Activated CD4-positive, alpha-beta T cell treated with anti-CD3 and anti-CD28 coated beads for 1 hour (primary cell): Measurements from ENCODE around the gene NASP.

Experiments used
- DNase-seq: peaks from one replicate; pipeline ENCODE4 v3.0.0-alpha.2; 2020

Gene NASP

DNA sequence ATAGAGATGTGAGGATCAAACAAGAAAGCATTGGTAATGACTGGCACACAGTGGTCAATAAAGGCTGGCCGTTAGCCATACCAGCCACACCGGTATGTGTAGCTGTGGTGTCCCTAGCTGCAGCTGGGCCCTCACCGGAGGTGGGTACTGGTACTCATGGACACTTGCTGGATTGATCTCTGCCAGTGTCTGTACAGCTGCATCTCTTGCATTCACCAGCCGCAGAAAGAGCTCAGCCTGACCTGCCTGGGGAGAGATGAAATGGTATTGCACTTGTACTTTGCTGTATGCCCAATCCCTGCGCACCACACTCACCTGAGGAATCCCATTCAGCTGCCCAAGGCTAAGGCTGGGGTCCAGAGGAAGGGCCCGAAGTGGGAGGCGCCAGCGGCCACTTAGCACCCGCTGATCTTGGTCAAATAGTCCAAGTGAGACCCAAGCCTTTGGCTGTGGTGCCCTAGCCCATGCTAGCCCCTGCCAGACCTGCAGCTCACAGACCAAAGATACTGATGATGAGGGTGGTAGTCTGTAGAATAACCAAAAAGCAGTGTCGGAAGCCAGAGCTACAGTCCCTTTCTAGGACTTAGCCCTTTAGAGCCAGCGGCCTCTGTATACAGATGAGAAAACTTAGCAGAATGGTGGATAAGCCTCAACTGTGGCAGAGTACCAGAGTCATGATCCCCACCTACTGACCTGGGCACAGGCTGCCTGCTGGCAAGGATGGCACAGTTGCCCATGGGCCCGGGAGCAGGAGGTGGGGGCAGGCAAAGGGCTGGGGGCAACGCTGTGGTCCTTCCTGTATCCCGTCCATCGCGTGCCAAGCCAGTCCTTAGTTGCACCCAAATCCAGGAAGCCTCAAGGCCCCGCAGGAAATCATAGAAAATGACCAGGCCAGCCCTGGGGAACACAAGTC lies 37.0 kb downstream of the NASP start:
- no peak for DNase-seq

DNA sequence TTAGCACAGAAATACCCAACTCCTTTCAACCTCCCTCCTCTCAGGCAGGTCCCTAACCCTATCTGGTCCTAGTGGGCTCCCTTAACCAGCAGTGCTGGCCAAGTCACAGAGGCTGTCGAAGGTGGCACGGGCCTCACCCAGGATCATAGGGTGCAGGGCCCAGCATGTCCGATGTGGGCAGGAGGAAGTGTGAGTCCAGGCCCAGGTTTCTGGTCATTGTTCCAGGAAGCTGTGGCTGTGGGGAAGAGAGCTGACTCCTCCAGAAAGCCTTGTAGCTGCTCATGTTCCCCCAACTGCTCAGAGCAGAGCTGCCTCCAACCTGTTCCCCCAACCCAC lies 37.6 kb downstream of the NASP start:
- DNase-seq, result no peak

DNA sequence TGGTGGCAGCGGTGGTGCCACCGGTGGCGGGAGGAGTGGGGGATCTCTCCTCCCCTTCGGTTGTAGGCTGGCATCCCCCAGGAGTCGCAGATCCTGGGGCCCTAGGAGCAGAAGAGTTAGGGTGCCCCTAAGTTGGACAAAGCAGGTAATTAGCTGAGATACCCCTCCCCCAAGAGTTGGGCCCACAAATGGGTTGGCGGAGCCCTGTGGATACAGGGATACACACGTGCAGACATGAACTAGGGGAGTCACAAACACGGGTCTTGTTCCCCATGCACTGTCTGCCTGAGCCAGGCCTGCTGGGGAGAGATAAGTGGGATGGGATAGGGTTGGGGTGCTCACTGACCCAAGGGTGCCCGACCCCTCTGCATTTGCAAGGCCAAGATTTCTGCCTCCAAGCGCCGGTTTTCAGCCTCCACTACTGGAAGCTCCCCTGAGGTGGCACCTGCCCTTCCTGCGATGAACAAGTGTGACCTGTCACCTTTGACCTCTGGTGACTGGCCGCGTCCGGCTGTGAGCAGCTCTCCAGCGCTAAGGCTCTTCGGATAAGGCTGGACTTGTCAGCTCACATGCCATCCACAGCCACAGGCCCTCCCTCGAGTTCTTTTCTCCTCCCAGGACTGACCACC lies 38.2 kb downstream of the NASP start:
- DNase-seq, result no peak

DNA sequence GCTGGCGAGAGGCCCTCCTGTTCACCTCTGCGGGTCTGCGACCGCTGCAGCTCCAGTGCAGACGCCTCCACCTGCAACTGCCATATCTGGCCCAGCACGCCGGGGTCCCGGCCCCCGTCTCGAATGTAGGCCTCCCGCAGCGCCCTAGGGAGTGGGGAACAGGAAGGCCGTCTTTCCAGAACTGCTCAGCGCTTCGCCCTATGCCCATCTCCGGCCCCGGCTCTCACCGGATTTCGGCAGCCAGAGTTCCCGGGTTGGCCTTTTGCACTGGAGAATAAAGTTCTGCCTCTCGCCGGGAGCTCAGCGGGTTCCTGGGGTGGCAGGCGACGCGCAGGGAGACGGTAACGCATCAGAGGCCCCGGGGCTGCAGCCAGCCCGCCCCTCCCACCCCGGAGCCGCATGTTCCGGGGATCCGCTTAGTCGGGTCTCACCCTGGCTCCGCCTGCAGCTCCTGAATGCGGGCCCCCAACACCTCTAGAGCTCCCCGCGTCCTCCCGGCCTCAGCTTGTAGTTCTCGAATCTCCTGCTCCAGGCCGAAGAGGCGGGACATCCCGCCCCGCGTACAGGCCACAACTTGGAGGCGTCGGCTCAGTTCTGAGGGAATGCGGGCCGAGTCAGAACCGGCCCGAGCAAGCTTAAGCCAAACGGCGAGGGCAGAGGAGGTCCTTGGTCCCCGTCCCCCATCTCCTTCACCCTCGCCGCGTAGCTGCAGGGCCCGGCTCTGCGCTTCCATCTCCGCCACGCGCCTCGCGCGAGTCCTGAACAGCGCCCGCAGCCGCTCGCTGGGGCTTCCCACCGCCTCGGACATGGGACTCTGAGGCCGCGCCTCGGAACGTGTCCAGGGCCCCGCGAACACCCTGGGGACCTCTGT lies 38.9 kb downstream of the NASP start:
- DNase-seq, result no peak

DNA sequence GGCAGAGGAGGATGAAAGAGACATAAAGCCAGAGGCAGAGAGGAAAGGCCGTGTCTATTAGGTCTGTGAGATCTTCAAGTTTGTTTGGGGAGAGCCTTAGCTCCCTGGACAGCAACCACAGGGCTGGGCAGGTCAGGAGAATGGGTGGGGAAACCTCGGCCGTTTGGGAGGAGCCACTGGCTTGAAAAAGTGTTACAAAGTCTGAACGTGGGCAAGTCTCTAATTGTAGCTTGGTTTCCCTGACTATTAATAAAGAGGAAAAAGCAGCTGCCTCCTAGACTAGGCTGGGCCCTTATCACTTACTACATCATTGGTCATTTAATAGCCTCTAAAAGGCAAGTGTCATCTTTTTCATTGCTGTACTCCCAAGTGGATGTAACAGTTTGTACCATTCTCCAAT lies 40.1 kb downstream of the NASP start, which contains the start of gene CCDC17:
CCDC17 (minus strand) TSS at position 83 of the 400 bp plus-strand sequence. CDS start 145 bp downstream, outside the sequence.
- no peak for DNase-seq

DNA sequence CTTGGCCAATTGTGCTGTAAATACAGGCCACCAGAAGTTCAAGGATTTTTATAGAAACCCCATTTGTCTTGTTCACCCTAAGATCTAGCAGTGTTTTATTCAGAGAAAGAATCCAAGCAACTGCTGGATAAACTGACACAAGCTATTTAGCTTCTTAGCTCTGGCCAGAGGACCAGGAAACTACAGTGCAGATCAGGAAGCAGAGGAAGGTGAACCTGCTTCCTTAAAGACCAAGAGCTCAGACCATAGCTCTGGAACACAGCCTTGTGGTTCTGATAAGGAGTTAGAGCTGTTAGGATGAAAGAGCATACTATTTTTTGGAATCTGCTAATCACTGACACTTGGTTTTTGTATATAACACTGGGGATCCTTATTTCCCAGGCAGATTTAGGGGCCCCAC lies 45.2 kb downstream of the NASP start:
- DNase-seq, result no peak

DNA sequence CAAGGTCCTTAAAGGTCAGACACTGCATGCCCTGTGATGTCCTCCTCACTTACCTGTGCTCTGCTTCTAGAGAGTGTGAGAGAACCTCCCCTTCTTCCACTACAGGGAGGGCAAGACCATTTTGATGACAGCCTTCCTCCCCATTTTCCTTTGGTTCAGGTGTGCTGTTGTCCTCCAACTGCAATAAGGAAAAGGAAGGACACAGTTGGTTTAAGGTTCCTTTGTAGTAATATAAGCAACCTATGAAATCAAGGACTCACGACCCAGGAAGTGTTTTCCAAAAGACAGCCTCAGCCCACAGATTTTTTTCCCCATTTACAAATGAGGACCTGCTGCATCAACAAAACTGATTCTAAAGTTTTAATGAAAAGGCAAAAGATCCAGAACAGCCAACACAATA lies 46.6 kb downstream of the NASP start:
- DNase-seq, result no peak

DNA sequence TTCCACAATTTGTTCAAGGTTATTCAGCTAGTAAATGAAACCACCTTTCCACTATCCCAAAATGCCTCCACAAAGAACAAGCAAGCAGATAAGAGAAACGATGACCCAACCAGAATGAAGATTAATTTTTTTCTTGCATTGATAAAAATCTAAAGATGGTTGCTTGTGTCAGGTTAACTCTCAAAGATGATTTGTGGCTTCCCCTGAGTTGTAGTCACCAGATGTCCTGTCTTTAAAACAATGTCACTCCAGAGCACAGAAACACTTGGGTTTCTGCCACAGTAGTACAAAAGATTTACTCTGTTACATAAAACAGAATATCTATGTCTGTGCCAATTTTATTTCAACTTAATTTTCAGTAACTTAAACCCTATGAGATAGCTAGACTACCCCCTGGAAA lies 51.4 kb downstream of the NASP start:
- DNase-seq, result no peak

DNA sequence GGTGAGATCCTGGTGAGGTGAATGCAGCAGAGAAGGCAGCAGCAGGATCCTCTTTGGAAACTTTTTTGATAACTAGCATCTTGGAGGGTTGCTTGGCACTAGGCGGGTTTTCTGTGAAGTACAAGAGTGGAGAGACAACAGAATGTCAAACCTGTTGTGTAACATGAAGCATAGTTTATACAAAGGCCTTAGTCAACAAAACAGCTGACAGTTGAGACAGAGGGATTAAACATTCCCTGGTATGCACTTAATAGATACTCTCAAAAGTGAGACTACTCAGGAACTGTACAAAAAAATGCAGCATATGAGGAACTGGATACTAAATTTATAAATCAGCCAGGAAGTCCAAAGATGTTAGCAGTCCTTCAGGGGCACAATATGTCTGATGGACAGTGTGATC lies 56.5 kb downstream of the NASP start:
- no peak for DNase-seq

DNA sequence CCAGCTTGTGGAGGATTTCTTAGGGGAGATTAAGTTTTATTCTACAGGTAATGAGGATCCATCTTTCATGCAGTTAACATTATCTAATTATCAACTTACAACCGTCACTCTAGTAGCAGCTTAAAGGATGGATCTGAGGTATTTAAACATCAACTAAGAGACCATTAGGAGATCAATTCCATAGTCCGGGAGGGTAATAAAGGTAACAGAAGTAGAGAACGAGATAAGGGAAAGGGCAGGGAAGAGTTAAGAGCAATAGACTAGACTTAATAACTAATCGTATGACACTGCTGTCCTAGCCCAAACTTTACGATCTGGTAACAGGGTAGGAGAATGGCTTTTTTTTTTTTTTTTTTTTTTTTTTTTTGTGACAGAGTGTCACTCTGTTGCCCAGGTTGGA lies 59.5 kb downstream of the NASP start:
- no peak for DNase-seq

DNA sequence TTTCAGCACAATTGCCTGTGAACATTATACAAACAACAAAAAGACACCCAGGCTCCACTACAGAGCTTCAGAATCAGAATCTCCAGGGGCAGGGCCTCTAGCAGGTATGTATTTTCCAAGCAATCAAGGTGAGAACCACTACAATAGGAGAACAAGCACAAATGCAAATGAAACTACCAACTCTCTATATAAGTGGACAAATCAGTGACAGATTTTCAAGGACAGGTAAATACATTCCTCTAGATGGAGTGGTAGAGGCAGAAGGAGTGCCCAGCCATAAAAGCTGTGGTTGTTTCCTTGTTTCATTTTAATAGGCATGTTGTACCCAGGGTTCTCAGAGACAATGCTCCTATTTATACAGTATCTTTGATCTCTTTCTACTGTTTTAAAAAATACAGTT lies 60.1 kb downstream of the NASP start:
- no peak for DNase-seq

DNA sequence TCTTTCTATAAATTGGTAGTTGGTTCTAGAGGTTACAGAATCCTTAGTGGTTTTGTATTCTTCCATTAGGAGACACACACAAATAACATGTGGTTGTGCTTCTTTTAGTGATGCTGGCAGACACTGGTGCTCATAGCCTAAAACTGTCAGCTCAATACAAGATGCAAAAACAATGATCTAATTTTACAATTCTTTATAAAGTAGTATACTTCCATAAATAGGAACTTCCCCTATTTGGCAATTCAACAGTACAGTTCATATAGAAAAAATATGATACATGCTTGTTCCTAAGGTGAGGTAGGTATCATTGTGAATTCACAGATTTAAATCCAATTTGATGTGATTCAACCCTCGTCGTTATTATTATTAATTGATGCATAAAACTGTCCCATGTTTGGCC lies 60.8 kb downstream of the NASP start:
- no peak for DNase-seq

DNA sequence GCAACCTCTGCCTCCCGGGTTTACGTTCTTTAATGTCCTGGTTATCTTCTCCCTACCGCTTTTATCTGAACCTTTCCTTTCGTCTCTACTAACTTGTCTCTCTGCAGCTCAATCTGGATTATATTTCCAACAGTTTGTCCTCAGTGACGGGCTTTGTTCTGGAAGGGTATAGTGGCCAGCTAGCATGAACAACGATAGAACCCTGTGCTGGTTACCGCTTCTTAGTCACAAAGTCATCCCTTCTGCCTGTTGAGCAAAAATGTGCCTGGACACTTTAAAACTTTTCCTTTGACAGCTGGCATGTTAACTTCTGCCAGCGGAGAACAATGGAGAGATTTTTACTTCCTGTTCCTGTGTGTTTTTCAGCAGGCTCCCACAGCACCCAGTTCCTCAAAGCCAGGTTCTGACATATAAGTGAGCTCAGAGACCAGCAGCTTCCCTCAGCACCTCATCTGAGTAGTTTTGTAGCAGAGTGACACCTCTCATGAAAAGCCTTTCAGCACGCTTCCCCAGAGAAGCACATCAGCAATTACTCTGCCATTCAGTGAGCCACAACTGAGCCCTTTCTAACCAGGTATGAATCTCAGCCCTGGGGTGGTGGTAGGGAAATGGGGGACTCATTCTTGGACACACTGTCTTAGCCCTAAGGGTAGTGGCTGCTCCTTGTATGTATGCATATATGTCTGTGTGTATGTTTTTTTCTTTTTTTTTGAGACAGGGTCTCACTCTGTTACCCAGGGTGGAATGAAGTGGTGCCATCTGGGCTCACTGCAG lies 63.6 kb downstream of the NASP start:
- DNase-seq, result no peak

DNA sequence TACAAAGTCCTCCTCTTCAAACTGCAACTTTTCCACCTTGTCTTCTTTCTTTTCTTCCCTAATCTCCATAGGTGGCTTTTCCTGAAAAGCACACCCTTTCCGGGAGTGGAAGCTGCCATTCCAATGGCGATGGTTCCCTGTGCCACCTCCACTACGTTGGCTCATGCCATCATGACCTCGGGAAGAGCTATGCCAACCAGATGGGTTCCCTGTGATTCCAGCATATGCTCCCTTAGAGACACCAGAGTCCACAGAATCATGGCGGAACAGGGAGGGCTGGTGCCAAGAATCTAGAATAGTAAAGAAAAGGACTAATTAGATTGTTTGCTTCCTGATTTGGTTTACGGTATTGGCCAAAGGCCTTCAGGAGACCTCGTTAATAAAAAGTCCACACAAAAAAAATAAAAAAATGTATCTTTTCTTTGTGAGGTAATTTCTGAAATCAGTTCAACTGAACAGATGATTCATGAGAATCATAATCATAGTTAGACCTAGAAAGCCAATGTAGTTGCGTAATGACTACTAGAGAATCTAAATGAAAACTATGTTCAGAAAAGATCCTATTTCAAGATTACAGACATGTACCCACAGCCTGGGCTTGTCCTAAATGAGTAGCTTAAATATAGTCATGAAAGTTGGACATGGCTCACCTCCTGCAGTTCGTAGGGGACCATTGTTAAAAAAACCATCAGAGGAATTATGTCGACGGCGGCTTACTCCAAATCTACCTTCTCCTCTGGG lies 70.9 kb downstream of the NASP start:
- DNase-seq, result no peak

DNA sequence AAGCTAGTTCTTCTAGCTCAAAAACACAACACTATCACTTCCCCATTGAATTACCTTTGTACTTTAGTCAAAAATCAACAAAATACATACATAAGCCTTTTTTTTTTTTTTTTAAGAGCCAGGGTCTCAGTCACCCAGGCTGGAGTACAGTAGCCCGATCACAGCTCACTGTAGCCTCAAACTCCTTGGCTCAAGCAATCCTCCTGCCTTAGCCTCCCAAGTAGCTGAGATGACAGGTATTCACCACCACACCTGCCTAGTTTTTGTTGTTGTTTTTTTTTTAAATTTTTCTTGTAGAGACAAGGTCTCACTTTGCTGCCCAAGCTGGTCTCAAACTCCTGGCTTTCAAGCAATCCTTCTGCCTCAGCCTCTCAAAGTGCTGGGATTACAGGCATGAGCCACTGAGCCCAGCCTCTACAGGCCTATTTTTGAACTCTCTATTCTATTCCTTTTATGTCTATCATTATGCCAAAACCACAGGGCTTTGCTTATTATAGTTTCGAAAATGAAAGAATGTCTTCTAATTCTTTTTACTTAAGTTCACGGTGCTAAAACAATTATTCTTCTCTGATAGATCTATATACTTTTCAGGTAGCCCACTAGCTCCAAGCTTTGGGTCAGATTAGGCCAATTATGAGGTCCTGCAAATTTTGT lies 72.9 kb downstream of the NASP start:
- DNase-seq, result no peak

DNA sequence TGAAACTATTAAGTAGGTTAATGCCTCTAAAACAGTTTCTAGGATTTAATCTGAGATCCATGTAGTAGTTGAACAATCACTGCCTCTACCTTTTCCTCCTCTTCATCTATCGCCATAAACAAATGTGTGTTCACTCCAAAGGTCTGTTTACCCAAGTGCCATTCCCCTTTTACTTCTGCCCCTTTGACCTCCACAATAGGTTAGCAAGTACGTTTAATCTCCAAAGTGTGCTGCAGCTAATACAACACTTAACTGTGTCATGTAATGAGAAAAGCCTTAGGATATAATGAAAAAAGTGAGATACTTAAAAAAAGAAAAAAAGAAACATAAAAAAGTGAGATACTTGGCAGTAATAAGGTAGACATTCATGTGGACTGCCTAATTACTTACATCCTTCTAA lies 74.3 kb downstream of the NASP start:
- DNase-seq, result no peak

DNA sequence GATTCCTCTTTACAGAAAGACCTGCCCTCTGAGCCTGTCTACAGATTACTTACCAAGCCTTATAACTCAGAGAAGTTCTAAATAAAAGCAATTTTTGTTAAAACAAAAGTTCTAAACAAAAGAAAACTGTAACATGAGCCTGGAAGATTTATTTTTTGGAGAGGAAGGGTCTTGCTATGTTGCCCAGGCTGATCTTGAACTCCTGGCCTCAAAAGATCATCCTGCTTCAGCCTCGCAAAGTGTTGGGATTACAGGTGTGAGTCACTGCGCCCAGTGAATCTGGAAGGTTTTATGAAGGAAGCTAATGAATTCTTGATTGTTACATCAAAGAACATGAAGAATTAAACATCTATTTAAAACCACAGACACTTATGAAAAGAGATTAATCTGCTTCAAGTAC lies 75.4 kb downstream of the NASP start:
- DNase-seq, result no peak

DNA sequence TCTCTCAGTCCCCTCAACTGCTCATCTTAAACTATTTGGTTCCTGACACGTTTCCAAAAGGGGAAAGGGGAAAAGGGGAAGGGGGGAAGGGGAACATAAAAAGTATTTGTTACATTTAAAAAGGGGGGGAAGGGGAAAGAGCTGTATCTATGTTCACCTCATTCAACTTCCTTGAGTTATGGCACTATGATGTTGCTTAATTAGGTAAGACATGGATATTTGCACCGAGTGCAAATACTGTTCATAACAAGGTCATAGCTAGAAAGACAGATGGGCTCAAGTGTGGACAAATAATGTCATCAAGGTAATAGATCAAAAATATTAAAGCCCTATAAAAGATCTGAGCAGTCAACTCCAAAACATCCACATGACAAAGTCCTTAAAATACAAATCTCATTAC lies 76.5 kb downstream of the NASP start:
- no peak for DNase-seq

DNA sequence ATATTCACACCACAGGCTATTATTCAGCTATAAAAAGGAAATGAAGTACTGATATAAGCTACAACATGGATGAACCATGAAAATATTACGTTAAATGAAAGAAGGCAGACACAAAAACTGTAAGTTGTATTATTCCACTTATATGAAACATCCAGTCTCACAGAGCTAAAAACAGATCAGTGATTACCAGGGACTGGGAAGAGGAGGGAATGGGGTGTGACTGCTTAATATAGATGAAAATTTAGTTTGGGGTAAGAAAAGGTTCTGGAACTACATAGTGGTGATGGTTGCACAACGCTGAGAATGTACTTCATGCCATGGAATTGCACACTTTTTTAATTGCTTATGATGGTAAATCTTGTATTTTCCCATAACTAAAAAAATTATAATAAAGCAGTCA lies 83.0 kb downstream of the NASP start:
- no peak for DNase-seq

DNA sequence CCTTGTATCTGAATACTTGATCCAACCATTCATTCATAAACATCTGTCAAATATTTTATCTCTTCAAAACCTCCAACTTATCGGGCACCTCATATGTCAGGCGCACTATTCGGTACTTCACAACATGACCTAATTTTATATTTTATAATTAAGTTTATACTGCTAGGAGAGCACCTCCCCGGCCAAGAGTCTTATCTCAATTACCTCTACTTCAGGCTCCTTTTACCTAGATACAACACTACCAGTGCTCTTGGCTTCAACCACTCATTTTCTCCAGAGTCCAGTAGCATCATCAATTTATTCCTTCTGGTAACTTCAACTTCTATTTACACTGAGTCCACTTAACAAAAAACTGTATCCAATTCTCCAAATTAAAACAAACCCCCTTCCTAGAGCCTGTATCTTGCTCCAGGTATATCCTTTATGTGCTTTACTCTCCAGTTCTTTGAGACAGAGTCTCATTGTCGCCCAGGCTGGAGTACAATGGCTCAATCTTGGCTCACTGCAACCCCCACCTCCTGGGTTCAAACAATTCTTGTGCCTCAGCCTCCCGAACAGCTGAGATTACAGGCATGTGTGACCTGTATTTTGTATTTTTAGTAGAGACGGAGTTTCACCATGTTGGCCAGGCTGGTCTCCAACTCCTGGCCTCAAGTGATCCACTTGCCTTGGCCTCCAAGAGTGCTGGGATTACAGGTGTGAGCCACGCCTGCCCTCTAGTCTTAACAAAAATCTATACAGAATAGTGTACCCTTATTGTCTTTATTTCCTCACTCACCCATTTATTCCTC lies 83.7 kb downstream of the NASP start:
- no peak for DNase-seq
